Muscle of back (tissue), 11 donors: ENCODE results near the gene HECTD4. TPM values are rescaled to one million over a fixed set of nuclear protein-coding genes. Genes with fewer than 3 reads are reported as not detected.
"Not testable (repeated sequence)": the region's sequence is repeated elsewhere in the genome, so short reads cannot be mapped to it uniquely, and the experiment has no call there.

Experiments used
- DNase-seq, 3 donors: peaks; one replicate each; pipeline versions ENCODE4 v3.0.0 to v3.0.0-alpha.2; 2013
- polyA plus RNA-seq, 10 donors: library from polyadenylated mRNA; unstranded; fragments of 120-200 nt; gene quantifications; one replicate each; pipeline ENCODE4 v1.2.1, GENCODE V29; 2013; ENCODE audit not compliant: insufficient read length in 10 of 10

HECTD4 gene
- polyA plus RNA-seq, 10 donors, result 33.9 to 73.0 (median 51.4) TPM

DNA sequence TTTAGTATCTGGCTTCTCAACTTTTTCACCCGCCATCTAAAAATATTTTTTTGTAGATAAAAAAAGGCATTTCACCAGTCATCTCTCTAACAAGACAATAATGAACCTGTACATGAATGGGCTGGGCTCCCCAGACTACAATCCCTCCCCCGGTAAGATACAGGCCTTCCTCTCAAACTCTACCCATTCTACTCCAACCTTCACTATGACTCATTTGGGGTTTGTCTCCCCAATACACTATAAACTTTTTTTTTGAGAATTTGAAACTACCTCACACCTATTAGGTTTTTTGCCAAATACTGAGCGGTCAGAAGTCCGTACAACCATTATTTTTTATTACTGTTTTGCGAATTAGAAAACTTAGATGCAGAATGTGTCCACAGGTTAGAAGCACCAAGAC, 26.4 kb upstream of the HECTD4 start:
- no peak for DNase-seq

DNA sequence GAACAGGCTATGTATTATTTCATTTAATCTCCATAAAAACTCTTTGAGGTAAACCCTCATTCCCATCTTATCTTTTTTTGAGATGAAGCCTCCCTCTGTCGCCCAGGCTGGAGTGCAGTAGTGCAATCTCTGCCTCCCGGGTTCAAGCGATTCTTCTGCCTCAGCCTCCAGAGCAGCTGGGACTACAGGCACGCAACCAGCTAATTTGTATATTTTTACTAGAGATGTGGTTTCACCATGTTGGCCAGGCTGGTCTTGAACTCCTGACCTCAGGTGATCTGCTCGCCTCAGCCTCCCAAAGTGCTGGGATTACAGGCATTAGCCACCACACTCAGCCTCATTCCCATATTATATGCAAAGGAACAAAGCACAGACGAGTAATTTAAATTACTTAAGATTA, 25.5 kb upstream of the HECTD4 start:
- DNase-seq, result not testable (repeated sequence)

DNA sequence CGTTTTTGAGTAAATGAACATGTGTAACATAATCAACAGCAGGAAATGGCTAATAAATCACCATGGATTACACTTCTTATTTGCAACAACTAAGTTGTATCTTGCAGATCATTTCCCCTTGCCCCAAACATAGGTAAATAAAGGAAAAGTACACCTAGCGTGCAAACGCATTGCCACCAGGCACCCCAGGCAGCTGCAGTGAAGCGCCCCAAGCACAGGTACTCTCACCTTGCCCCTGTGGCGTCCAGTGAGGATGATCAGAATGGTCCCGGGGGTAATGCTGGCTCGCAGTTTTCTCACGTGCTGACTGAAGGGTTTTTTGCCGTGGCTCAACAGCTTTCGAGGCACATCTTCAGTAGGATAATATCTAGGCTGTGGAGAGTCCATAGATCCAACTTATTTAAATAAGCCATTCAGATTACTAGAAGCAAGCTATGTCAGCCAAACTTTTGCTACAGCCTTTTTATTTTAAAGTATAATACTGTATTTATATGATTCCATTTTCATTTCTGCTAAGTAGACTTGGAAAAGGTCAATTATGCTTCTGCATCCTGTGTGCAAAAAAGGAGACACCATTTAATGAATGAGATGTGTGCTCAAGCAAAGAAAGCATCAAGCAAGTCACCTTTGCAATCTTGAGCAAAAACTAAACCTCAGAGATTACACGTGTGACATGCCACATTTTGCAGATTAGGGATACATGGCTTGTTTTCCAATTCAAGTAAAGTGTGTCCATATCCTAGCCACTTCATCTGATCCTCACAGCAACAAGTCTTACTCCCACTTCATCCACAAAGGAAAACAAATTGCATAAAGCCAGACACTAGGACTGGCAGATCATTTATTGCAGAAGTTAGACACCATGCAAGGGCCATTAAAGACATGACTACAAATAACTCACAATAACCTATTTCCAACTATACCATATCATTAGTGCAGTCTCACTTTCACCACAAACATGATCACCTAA, 24.6 kb upstream of the HECTD4 start:
- DNase-seq, result no peak

DNA sequence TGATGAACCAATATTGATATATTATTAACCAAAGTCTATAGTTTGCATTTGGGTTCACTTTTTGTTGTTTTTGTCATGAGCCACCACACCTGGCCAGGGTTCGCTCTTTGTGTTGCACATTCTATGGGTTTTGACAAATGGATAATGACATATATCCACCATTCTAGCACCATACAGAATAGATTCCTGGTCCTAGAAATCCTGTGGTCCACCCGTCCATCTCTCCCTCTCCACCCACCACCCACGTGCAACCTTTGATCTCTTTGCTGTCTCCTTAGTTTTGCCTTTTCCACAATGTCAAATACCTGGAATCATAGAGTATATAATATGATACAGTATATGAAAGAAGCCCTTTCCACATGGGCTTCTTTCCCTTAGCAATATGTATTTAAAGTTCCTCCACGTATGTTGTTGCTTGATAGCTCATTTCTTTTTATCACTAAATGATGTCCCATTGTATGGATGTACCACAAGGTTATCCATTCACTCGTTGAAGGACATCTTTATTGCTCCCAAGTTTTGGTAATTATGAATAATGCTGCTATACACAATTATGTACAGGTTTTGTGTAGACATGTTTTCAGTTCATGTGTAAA, 19.8 kb upstream of the HECTD4 start:
- DNase-seq, result no peak

DNA sequence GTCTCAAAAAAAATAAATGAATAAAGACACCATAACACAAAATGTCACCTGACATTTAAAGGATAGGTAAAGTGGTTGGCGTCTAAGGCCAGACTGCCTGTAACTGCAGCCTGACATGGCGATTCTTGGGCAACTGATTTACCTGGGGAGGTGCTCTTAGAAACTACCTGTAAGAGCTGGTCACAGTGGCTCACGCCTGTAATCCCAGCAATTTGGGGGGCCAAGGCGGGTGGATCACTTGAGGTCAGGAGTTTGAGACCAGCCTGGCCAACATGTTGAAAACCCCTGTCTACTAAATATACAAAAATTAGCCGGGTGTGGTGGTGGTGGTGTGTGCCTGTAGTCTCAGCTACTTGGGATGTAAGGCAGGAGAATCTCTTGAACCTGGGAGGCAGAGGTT, 18.8 kb upstream of the HECTD4 start:
- DNase-seq, result no peak

DNA sequence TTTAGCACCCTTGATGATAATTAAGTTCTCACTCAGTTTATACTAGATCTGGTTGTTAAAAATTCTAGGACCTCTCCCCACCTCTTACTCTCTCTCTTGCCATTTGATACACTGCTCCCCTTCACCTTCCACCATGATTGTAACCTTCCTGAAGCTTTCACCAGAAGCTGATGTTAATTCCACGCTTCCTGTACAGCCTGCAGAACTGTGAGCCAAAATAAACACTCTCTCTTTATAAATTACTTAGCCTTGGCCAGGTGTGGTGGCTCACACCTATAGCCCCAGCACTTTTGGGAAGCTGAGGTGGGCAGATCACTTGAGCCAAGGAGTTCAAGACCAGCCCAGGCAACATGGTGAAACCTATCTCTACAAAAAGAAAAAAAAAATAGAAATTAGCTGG, 11.1 kb upstream of the HECTD4 start:
- DNase-seq, result no peak

DNA sequence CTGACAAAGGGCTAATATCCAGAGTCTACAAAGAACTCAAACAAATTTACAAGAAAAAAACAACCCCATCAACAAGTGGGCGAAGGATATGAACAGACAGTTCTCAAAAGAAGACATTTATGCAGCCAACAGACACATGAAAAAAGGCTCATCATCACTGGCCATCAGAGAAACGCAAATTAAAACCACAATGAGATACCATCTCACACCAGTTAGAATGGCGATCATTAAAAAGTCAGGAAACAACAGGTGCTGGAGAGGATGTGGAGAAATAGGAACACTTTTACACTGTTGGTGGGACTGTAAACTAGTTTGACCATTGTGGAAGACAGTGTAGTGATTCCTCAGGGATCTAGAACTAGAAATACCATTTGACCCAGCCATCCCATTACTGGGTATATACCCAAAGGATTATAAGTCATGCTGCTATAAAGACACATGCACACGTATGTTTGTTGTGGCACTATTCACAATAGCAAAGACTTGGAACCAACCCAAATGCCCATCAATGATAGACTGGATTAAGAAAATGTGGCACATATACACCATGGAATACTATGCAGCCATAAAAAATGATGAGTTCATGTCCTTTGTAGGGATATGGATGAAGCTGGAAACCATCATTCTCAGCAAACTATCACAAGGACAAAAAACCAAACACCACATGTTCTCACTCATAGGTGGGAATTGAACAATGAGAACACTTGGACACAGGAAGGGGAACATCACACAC, 7.9 kb upstream of the HECTD4 start:
- not testable (repeated sequence) for DNase-seq

DNA sequence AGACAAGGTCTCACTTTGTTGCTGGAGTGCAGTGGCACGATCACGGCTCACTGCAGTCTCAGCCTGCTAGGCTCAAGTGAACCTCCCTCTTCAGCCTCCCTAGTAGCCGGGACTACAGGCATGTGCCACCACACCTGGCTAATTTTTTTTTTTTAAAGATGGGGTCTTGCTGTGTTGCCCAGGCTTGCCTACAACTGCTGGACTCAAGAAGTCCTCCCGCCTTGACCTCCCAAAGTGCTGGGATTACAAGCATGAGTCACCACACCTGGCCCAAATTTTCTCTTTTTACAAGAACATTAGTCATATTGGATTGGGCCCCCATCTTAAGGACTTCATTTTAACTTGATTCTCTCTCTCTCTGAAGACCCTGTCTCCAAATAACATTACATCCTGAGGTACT, 7.0 kb upstream of the HECTD4 start:
- DNase-seq, result no peak

DNA sequence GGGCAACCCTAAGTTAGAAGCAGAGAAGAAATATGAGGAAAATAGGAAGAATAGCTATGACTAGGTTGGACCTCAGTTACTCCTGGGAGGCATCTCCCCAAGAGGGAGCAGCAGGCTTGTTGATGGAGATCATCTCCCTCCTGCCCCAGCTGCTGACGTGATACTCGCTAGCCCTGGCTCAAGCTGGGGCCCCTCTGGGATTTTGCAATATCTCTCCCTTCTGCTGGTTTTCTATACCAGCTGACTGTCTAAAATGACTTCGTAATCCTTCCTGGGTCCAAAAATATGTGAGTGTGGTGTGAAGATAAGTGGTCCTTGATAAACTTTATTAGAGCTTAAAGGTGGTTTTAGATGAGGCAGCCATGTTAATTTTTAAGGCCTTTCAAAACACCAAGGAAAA, 4.5 kb upstream of the HECTD4 start:
- DNase-seq, result no peak

DNA sequence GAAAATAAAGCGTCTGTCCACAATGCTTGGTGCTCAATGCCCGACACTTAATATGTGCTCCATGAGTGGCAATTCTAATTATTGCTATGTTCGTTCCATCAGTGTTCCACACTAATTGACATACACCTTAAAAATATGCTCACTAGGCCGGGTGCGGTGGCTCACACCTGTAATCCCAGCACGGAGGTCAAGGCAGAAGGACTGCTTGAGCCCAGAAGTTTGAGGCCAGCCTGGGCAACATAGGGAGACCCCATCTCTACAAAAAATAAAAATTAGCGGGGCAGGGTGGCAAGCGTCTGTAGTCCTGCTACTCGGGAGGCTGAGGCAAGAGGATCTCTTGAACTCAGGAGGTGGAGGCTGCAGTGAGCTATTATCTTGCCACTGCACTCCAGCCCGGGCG, 635 bp upstream of the HECTD4 start:
- no peak for DNase-seq

DNA sequence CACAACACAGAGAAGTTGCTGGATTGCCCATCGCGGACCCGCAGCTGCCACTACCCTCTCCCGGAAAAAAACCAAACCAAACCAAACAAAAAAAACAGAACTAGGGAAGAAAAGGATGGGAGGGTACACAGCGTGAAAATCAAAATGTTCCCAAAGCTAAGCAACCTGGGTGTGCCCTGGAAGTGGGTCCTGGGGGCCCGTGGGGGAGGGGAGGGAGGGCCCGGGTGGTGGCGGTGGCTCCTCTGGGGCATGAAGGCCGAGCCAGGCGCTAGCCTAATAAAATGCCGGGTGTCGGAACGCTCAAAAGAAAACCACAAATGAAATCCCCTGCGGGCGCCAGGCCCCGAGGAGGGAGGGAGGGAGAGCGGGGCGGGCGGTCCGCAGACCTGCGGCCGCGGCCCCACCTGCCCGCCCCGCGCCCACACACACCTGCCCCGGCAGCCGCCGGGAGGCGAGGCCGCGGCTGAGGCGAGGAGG, 787 bp downstream of the HECTD4 start:
- DNase-seq, result peak in 2 of 3 donors; percentile 10 to 44

DNA sequence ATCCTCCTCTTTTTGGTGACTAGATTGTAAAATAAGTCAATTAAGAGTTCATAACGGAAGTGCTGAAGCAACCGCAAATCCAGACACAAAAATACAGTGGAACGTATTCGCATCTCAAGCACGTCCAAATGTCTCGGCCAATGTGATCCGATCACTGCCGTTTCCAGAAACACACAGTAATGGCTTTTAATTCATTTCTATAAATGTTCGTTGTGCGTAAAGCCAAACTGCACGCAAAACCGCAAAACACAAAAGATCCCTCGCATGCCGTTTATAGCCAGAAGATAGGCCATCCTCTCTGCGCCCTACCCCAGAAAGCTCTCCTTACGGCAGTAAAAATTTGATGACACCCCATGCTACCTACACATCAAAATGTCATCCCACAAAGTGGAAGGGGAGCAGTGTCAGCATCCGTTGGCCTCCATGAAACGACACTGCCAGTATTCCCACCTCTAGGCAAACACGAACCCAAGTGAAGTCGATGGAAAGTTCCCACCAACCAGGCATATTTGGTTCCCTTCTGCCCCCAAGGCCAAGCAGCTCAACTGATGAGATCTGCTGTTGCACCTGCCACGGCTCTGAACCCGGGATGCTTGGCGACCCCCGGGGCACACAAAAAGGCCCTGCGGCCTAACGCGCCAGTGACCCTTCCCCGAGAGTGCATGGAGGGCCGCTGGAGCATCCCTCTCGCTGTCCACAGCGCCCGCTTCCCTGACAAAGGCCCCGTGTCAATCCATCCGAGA, 1.4 kb downstream of the HECTD4 start:
- peak in 1 of 3 donors; percentile 47 for DNase-seq

DNA sequence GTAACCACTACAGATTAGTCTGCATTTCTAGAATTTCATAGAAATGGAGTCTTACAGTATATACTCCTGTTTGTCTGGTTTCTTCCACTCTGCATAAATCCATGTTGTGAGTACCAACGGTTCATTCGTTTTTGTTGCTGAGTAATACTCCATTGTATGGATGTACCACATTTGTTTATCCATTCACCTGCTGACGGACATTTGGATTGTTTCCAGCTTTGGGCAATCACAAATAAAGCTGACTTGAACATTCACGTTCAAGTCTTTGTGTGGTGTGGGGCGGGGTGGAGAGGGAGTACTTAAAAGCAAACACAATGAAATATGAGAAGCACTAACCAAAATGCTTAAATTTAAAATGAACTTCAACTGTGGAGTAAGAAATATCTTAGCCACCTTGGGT, 7.1 kb downstream of the HECTD4 start:
- DNase-seq, result no peak

DNA sequence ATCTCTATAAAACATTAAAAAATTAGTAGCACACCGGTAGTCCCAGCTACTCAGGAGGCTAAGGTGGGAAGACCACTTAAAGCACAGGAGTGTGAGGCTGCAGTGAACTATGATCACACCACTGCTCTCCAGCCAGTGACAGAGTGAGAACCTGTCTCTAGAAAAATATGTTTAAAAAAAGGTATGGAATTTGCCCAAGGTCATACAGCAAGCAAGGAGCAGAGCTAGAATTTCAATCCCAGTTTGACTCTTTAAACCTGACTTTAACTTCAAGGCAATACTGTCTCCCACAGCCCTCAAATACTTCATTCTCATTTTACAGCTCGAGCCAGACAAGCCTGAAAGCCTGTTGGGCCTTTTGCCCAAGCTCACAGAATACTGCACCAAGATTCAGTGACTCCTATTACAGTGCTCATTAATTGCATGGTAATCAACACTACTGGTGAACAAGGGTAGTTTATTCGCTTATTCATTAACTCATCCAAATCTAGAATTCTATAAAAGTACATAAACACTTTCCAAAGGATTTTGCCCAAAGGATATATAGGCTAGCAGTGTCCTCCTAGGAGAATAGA, 8.0 kb downstream of the HECTD4 start:
- no peak for DNase-seq

DNA sequence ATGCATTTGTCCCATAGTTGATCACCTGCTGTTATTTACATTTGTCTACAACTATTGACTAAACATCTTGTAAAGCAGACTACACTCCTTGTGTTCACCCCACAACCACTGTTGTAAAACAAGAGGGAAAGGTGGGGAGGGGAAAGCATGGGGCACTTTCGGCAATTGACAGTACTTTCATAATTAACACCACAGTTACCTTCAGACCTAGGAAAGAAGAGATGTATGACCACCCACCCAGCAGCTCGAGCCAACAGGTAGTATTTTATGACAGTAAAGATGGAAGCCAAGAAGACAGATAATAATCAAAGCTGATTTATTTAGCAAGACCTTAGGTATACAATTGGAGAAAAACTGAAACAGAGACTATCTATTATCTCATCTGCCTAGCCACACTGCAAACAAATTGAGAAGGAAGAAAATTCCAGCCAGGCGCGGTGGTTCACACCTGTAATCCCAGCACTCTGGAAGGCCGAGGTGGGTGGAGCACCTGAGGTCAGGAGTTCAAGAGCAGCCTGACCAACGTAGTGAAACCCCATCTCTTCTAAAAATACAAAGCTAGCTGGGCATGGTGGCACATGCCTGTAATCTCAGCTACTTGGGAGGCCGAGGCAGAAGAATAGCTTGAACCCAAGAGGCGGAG, 11.2 kb downstream of the HECTD4 start:
- DNase-seq, result no peak

DNA sequence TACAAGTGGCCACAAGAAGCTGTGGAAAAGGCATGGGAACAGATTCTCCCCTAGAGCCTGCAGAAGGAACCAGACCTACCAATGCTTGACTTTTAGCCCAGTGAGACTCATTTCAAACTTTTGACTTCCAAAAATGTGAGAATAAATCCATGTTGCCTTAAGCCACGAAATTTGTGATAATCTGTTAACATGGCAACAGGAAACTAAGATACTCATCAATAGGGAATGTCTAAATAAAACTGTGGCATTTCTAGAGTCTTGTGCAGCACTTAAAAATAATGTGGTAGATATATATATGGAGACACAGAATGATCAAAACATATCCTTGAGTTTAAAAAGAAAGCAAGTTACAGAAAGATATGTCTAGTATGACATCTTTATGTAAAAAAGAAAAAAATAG, 12.0 kb downstream of the HECTD4 start:
- no peak for DNase-seq

DNA sequence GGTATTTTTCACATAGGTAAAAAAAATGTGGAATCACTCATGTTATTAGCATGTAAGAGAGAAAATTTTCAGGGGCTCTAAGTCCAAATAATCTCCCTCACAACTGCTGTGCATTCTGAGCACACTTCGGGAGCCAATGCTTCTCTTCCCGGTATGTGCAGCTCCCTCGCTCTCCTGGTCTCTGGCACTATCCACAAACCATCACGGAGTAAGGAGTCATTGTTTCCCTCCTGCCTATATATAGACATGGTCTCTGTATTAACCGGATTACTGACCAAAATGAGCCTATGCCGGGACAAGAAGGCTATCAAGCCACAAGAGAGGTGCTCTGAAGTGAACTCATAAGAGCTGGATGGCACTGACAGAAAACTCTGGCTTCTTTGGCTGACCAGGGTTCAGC, 13.4 kb downstream of the HECTD4 start:
- DNase-seq, result no peak

DNA sequence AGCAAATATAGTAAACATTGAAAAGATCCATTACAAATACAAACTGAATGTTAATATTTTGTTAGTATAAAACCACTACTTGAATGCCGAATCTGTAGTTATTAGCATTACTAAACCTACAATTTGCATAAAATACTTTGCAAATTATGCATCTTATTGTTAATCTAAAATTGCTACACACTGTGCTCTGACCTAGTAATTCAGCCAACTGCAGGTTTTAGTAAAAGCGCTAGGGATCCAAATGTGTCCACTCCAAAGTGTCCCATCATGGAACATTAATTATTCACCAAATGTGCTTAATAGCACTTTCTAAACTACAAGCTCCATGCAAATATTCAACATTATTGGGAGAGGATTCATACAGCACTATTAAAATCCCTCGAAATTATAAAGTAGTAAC, 14.3 kb downstream of the HECTD4 start:
- DNase-seq, result no peak

DNA sequence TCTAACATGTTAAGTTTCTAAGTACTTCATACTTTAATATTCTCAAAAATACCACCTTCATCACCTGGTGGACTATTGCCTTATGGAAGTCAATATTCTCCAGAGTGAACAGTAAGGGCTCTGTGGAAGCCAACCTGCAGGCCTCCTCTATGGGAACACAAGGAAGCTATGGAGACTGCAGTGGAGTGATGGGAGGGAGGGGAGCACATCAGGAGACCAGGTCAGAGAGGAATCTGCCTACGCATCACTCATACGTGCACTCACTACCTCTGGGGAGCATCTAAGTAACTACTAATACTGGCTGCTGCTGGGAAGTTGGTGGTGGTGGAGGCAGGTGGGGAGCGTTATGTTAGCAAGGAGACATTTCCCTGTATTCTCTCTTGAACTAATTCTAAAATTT, 19.9 kb downstream of the HECTD4 start:
- DNase-seq, result no peak

DNA sequence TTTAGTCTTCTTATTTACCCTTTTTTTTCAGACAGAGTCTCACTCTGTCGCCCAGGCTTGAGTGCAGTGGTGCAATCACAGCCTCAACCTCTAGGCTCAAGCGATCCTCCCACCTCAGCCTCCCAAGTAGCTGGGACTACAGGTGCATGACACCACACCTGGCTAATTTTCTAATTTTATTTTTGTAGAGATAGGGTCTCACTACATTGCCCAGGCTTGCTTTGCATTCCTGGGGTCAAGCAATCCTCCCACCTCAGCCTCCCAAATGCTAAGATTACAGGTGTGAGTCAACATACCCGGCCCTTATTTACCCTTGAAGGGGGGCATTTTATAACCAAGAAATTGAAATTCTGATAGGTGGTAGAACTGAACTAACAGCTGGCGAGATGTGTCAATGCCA, 21.0 kb downstream of the HECTD4 start:
- DNase-seq, result no peak

DNA sequence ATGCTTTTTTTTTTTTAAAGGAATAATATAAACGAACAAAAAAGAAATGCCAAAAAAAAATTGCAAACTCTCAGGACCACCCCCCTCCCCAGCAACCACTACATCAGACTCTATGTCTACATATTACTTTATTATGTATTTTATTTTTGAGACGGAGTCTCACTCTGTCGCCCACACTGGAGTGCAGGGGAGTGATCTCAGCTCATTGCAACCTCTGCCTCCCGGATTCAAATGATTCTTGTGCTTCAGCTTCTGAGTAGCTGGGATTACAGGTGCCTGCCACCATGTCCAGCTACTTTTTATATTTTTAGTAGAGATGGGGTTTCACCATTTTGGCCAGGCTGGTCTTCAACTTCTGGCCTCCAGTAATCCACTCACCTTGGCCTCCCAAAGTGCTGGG, 22.9 kb downstream of the HECTD4 start:
- no peak for DNase-seq
